Medulla oblongata (tissue), 1 donor: Measurements from ENCODE around the gene OAS2.
A peak's percentile ranks its signal among the peaks of the same experiment; 100 is the strongest.
"Not testable (repeated sequence)": the region's sequence is repeated elsewhere in the genome, so short reads cannot be mapped to it uniquely, and the experiment has no call there.

ENCODE experiments used
- DNase-seq: peaks from one replicate; pipeline ENCODE4 v3.0.0-alpha.2; 2015; ENCODE audit errors: extremely low spot score

The OAS2 gene

DNA sequence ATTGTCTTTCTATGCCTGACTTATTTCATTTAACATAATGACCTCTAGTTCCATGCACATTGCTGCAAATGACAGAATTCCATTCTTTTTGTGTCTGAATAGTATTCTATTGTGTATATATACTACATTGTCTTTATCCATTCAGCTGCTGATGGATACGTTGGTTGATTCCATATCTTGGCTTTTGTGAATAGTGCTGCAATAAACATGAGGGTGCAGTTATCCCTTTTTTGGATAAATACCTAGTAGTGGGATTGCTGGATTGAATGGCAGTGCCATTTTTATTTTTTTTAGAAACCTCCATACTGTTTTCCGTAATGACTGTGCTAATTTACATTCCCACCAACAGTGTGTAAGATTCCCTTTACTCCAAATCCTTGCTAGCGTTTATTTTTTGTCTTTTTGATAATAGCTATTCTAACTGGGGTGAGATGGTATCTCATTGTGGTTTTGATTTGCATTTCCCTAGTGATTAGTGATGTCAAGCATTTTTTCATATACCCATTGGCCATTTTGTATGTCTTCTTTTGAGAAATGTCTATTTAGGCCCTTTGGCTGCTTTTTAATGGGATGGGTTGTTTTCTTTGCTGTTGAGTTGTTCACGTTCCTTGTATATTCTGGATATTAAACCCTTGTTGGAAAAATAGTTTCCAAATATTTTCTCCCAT is 2.3 kb downstream of the OAS2 start:
- no peak for DNase-seq

DNA sequence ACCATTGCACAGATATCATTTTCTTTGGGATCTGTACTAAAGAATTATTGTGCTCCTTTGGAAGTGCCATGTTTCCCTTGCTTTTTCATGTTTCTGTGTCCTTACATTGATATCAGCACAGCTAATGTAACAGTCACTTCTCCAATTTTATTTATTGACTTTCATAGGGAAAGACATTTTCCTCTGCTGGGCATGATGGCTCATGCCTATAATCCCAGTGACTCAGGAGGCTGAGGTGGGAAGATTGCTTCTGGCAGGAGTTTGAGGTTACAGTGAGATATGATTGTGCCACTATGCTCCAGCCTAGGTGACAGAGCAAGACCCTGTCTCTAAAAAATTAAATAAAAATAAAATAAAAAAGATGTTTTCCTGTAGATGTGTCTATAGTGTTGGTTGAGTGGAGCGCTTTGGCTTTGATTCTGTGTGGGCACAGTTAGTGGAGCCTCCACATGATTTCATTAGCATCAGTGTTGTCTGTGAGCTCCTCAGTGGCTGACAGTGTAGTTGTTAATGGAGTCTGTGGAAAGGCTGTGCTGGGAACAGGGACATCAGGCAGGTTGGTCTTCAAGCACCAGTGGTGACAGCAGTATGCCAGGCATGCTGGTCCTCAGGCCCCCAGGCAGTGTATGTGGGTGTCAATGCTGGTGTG is 7.4 kb downstream of the OAS2 start:
- DNase-seq, result no peak

DNA sequence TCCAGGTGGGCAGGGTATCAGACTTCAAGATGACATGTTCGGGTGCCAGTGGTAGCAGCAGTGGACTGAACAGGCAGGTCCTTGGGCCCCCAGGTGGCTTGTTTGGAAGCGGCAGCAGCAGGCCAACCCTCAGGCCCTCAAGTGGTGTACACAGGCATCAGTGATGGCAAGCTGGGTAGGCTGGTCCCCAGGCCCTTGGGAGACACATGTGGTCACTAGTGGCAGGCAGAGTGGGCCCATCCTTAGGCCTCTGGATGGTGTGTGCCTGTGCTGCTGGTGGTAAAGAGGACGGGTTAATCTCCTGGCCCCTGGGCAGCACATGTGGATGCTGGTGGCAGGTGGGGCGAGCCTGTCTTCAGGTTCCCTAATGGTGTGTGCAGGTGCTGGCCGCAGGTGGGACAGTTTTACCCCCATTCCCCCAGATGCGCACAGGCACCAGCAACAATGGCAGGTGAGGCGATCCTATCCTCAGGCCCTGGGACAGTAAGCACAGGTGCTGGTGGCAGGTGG is 8.0 kb downstream of the OAS2 start:
- no peak for DNase-seq

DNA sequence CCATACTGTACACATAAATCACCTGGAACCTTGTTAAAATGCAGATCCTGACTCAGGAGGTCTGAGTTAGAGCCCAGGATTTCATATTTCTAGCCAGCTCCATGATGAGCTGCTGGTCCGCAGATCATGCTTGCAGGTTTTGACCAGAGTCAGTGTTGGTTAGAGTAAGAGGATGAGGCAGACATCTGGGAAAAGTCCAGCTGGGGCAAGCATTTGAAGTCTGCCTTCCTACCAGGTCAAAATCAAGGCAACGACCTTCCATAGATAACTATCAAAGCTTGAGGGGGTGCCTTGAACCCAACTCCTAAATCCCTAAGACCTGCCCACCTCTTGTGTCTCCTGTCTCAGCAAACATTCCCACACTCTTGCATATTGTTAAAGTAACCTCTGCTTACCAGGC is 9.2 kb downstream of the OAS2 start:
- DNase-seq, result no peak

DNA sequence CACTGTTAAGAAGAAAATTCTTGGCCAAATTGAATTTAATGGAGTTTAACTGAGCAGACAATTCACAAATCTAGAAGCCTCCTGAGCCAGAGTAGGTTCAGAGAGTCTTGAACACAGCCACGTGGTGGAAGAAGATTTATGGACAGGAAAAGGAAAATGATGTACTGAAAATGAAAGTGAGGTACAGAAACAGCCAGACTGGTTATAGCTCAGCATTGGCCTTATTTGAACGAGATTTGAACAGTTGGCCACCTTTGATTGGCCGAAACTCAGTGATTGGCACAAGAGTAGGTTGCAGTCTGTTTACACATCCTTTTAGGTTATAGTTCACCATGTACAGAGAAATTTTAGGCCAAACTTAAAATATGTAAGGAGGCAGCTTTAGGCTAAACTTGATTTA is 9.9 kb downstream of the OAS2 start:
- DNase-seq, result no peak

DNA sequence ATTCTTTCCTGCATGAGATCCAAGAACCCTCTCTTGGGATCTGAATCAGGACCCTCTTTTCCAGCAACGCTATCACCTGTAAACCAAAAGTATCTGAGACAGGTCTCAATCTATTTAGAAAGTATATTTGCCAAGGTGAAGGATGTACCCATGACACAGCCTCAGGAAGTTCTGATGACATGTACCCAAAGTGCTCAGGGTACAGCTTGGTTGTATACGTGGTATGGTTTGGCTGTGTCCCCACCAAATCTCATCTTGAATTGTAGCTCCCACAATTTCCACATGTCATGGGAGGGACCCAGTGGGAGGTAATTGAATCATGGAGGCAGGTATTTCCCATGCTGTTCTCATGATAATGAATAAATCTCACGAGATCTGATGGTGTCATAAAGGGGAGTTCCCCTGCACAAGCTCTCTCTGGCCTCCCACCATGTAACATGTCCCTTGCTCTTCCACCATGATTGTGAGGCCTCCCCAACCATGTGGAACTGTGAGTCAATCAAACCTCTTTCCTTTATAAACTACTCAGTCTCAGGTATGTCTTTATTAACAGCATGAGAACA is 10.6 kb downstream of the OAS2 start:
- not testable (repeated sequence) for DNase-seq

DNA sequence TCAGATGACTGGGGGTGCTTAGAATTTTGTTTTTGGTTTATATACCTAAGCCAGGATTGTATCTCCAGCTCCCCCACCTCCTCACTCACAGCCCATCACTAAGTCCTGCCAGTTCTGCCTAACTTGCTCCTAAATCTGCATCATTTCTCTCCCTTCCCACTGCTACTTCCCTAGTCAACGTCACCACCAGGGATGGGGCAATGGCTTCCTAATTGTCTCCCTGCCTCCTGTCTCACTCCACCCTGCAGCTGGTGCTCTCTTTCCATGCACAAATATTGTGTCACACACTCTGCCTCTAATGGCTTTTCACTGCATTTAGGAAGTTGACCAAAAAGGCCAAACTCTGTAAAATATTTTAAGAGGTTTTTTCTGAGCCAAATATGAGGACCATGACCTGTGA is 11.5 kb downstream of the OAS2 start:
- no peak for DNase-seq

DNA sequence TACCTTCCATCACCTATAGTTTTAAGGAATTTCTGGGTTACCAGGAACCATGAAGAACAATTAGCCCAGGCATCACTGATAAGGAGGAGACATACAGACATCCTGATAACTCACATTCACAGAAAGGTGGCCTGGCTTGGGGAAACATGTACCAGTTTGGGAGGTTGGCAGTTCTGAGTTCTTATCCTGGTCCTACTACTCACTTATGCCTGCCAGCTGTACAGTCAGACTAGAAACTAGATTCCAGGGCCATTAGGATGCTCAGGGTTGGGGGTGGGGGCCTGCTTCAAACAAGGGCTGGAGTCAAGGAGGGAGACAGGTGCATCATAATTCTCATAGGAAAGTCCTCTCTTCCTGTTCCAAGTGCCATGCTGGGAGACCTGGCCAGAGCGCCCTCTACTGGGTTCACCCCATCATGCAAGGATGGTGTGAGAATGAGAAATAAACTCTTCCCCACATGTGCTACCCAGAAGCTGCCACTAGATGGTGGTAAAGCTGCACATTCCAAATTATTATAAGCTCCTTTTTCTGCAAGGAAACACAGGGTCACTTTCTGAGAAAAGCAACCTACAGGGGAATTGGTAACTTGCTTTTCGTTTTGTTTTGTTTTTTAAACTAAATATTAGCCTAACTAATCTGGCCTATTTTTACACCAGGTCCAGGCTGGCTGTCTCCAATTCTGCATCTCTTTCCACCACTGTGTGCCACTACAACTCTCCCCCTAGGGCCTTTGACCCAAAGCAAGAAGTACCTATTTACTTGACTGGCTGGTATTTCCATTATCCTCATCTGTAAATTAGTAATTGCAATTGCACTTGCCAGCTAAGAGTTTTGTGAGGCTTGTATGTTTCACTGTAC is 14.5 kb downstream of the OAS2 start:
- peak; percentile 70 for DNase-seq

DNA sequence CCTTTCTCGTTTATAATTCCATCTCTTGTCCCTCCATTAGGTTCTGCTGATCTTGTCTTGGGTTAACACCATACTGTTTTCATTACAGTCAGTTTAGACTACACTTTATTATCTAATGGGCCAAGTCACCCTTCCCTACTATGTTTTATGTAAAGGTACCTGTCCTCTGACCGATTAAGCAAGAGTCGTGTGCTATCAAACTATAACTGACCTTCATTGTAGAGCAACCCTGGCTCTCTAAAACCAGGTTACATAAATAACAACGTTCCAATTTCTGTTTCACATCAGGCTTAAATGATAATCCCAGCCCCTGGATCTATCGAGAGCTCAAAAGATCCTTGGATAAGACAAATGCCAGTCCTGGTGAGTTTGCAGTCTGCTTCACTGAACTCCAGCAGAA is 16.7 kb downstream of the OAS2 start:
- DNase-seq, result no peak

DNA sequence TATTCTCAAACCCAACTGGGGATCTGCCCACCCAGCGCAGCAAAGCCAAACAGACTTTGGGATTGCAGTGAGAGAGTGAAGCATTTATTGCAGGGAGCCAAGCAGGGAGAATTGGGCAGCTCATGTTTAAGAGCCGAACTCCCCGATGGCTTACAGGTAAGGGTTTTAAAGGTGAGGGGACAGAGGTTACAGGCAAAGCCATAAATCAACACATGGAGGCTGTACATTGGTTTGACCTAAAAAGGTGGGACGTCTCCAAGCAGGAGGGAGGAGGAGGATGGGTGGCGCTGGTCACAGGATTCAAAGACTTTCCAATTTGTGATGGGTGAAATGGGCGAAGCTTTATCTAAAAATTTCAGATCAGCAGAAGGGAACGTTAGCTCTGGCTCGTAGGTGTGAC is 18.2 kb downstream of the OAS2 start:
- DNase-seq, result no peak

DNA sequence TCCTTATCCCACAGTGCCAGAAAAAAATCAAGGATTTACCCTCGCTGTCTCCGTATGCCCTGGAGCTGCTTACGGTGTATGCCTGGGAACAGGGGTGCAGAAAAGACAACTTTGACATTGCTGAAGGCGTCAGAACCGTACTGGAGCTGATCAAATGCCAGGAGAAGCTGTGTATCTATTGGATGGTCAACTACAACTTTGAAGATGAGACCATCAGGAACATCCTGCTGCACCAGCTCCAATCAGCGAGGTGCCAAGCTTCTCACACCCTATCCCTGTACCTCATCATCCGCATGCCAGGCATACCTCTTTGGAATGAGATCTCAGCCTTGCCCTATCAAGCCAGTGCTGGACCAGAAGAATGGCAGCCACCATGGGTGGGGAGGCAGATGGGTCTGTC is 19.2 kb downstream of the OAS2 start:
- no peak for DNase-seq

DNA sequence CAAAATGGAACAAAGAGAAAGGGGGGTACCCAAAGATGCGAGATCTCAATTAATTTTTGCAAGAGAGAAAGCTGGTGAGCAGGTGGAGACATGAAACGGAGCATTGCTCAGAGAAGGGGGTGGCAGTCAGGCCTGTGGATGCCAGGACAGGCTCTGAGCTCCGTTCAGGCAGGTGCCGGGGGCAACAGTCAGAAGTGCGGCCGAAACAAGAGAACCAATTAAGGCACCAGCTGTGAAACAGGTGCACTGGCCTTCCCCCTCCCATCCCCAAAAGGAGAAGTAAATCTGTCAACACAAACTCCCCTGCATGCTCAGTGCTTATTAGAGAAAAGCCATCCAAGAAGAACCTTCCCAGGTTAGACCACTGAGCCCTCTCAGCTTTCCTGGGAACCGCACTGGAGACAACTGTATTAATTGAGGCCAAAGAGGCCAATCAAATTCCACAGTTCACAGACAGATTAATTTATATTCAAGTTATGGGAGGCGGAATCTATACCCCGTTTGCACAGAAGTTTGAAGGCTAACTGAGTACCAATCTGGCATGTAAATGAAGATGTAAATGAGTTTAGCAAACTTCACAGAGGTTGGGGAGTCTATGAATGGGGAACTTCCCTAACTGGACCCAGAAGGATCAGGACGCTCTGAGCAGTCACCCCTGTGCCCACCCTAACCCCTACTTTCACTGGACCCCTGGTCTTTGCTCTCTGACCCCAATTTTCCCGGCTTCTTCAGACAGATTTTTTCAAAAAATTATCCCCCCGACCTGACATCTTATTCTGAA is 20.9 kb downstream of the OAS2 start:
- DNase-seq, result no peak

DNA sequence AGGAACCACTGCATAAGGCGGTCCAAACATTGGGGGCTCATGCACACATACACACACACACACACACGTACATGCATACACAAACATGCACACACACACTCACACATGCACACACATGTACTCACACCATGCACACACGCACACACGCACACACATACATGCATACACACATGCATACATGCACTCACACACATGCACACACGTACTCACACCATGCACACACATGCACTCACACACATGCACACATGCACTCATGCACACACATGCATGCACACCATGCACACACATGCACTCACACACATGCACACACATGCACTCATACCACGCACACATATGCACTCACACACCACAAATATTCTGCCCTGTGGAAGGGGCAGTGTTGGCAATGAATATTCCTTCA is 22.1 kb downstream of the OAS2 start:
- no peak for DNase-seq

DNA sequence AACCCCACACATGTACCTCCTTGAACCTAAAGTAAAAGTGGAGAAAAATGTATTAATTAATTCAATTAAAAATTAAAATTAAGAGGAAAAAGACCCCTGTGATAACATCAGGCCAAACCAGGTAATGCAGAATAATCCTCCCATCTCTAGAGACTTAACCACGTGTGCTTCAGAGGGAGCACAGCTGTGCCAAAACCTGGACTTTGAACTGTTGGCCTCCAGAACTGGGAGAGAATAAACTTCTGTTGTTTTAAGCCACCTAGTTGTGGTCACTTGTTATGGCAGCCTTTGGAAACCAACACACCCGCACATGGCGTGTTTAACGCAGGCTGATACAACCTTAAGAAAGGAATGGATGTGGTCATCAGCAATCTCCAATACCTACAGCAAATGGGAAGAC is 23.8 kb downstream of the OAS2 start:
- no peak for DNase-seq

DNA sequence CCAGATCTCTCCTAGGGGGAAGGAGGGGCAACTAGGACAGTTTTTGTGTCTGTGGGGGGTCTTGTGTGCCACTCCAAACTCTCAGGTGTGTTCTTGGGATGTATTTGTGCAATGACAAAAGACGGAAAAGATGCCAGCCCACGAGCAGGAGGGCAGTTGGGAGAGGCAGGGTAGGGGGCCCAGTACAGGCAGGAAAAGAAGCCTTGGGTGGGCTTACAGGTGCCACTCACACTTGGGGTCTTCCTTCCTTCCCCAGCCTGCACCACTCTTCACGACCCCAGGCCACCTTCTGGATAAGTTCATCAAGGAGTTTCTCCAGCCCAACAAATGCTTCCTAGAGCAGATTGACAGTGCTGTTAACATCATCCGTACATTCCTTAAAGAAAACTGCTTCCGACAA is 24.4 kb downstream of the OAS2 start:
- no peak for DNase-seq

DNA sequence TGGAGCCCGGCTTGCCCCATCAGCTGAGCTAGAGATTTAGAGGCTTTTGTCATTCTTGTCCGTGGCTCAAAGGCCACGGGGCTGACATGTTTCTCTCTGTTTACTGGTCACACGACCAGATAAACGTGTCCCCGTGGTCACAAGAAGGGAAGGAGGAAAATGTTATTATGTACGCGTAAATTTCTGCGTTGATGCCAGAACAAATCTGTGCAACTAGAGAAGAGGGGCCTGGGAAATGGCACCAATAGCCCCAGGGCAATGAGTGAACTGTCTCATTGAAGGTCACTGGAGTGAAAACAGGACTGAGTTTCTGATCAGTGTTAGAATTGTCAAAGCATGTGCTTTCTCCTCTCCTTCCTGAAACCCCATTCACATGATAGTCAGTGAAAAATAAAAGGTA is 25.3 kb downstream of the OAS2 start:
- DNase-seq, result no peak

DNA sequence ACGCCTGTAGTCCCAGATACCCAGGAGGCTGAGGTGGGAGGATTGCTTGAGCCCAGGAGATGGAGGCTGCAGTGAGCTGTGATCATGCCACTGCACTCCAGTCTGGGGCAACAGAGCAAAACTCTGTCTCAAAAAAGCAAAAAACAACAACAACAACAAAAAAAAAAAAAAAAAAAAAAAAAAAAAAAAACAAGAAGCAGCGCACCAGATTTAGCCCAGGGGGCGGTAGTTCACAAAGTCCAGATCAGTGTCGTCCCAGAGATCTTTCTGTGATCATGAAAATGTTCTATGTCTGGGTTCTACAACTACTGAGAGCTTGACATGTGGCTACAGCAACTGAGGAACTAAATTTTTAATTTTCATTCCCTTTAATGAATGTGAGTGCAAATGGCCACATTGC is 27.4 kb downstream of the OAS2 start:
- no peak for DNase-seq

DNA sequence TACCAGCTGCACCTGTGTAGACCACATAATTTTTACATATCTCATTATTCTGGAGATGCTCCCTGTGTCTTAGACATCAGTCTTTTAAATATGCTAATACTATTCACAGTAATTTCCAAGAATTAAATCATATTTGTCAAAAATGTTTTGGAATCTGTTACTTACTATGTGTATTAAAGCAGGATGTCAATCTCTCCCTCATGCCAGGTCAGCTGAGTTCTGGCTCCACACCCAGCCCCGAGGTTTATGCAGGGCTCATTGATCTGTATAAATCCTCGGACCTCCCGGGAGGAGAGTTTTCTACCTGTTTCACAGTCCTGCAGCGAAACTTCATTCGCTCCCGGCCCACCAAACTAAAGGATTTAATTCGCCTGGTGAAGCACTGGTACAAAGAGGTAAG is 27.9 kb downstream of the OAS2 start:
- no peak for DNase-seq

DNA sequence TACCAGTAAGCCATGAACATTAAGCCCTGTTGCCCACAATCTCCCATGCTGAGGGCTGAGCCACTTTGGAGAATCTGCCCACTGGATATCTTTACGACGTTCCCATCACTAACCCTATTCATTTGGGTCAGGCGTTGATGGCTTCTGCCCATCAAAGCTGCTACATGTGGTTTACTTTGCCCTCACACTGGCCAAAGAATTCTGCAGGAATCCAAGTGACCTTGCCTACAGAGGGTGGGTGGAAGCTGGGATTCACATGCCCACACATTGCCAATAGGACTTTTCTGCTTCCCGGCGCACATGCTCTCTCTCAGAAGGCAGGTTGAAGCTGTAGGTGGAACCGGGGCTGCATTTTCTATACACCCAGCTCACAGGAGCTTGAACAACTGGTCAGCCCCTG is 28.3 kb downstream of the OAS2 start:
- DNase-seq, result no peak

DNA sequence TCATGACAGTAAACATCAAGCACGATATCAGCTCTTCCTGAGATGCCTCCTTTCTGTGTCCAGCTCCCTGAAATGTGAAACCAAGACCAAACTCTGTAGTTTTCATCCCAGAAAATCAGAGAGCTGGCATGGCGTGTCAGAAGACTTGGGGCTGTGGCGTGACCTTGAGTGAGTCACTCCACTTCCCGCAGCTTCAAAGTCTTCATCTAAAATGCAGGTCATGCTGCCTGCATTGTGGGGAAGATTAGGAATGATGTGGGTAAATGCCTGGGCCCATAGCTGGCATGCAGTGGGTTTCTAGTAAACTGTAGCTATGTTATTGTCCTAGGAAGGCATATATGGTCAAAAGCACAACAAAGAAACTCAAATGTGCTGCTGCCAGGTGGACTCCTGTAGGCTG is 28.8 kb downstream of the OAS2 start:
- no peak for DNase-seq

DNA sequence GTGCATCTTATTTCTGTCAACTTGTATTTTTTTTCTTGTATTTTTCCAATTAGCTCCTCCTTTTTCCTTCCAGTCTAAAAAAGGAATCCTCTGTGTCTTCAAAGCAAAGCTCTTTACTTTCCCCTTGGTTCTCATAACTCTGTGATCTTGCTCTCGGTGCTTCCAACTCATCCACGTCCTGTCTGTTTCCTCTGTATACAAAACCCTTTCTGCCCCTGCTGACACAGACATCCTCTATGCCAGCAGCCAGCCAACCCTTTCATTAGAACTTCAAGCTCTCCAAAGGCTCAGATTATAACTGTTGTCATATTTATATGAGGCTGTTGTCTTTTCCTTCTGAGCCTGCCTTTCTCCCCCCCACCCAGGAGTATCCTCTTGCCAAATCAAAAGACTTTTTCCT is 32.4 kb downstream of the OAS2 start:
- no peak for DNase-seq

DNA sequence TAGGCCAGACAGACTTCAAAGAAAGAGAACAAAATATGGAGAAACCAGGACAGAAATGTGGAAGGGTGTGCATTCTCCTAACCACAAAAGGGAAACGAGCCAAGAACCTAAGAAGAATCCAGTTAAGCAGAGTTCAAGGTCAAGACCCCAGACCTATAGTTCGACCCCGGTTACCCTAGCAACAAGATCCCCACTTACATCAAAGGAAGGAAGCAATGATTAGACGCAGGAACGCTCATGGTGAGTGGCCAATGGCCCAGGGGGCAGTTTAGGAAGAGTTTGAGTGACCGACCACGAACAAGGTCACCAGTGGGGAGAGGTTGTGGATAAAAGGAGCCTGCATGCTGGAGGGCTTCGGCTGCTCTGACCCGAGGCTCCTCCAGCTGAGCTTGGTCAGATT is 36.2 kb downstream of the OAS2 start:
- DNase-seq, result no peak
